SK-N-SH (cell line): ENCODE results near the gene POP5. TPM values are rescaled to one million over a fixed set of nuclear protein-coding genes. Genes with fewer than 3 reads are reported as not detected.

ENCODE experiments used
- CTCF ChIA-PET: fragments of 300-600, 350-600 bp; formaldehyde crosslinking; extraction: SDS; loops from one replicate; lab custom pipeline; 2021; lab: Yijun Ruan, JAX
- POLR2A ChIA-PET: fragments of 350-600 bp; sonication (Branson Sonifier 250); formaldehyde crosslinking; extraction: SDS; loops from one replicate; lab custom pipeline; 2020; ENCODE audit warnings: antibody characterized with exemption, inconsistent platforms; lab: Yijun Ruan, JAX
- DNase-seq: peaks from one replicate; pipeline ENCODE4 v3.0.0; 2012
- H2AFZ ChIP-seq: fragments of 200-600 bp; sonication (generic); 2 replicates; pipeline ENCODE4 v1.8.1; 2016; ENCODE audit warnings: antibody characterized with exemption, mild to moderate bottlenecking, low read depth
- H3F3A ChIP-seq: fragments of 200-600 bp; sonication (generic); replicated peaks from 2 replicates; pipeline ENCODE3; 2016; ENCODE audit warnings: antibody characterized with exemption, mild to moderate bottlenecking; ENCODE audit not compliant: insufficient read depth
- H3K27ac ChIP-seq, 2 experiments: fragments of 200-500 bp in 1 of 2; fragments of 200-600 bp in 1 of 2; sonication (Bioruptor generic) in 1 of 2; sonication (generic), shearing (Covaris generic) in 1 of 2; 2 replicates each; pipeline versions ENCODE4 v1.5.1 to v1.6.1; 2014 to 2016; ENCODE audit warnings: low read depth in 2 of 2, inconsistent platforms in 1 of 2, low read length in 1 of 2, mild to moderate bottlenecking in 1 of 2, mixed read lengths in 1 of 2
- H3K27me3 ChIP-seq: fragments of 200-600 bp; sonication (generic), shearing (Covaris generic); 2 replicates; pipeline ENCODE4 v1.6.1; 2016; ENCODE audit warnings: mixed run types; ENCODE audit not compliant: insufficient read depth
- H3K36me3 ChIP-seq, 2 experiments: fragments of 200-500 bp in 1 of 2; fragments of 200-600 bp in 1 of 2; sonication (Bioruptor generic) in 1 of 2; sonication (generic) in 1 of 2; replicated peaks in 1 of 2; 2 replicates each; pipeline versions ENCODE3 to v1.5.1; 2014 to 2016; ENCODE audit warnings: low read length in 1 of 2, mild to moderate bottlenecking in 1 of 2; ENCODE audit not compliant: insufficient read depth in 2 of 2, control insufficient read depth in 1 of 2
- H3K4me1 ChIP-seq, 2 experiments: fragments of 200-500 bp in 1 of 2; fragments of 200-600 bp in 1 of 2; sonication (Bioruptor generic) in 1 of 2; sonication (generic), shearing (Covaris generic) in 1 of 2; 2 replicates each; pipeline versions ENCODE4 v1.5.1 to v1.6.1; 2014 to 2016; ENCODE audit warnings: low read depth in 1 of 2, low read length in 1 of 2, mixed run types in 1 of 2; ENCODE audit not compliant: insufficient read depth in 2 of 2, control insufficient read depth in 1 of 2
- H3K4me2 ChIP-seq: fragments of 200-600 bp; sonication (generic), shearing (Covaris generic); 2 replicates; pipeline ENCODE4 v1.6.1; 2017; ENCODE audit warnings: mixed run types
- H3K4me3 ChIP-seq, 2 experiments: fragments of 200-500 bp in 1 of 2; fragments of 200-600 bp in 1 of 2; sonication (Bioruptor generic) in 1 of 2; sonication (generic), shearing (Covaris generic) in 1 of 2; 2 replicates each; pipeline versions ENCODE4 v1.5.1 to v1.8.1; 2014 to 2016; ENCODE audit warnings: low read depth in 2 of 2, inconsistent platforms in 1 of 2, low read length in 1 of 2, mild to moderate bottlenecking in 1 of 2, mixed read lengths in 1 of 2, moderate library complexity in 1 of 2
- H3K79me2 ChIP-seq: fragments of 200-600 bp; sonication (generic); 2 replicates; pipeline ENCODE4 v1.8.1; 2017; ENCODE audit warnings: mild to moderate bottlenecking; ENCODE audit not compliant: insufficient read depth
- H3K9ac ChIP-seq: fragments of 200-600 bp; sonication (generic); 2 replicates; pipeline ENCODE4 v1.6.1; 2017; ENCODE audit warnings: mixed run types
- H3K9me2 ChIP-seq: fragments of 200-600 bp; sonication (generic); 2 replicates; pipeline ENCODE4 v1.6.1; 2017; ENCODE audit warnings: mixed run types
- H3K9me3 ChIP-seq: fragments of 200-600 bp; sonication (generic); 2 replicates; pipeline ENCODE4 v1.6.1; 2017; ENCODE audit warnings: mixed run types, mild to moderate bottlenecking, moderate library complexity
- H4K20me1 ChIP-seq: fragments of 200-600 bp; sonication (generic); 2 replicates; pipeline ENCODE4 v1.6.1; 2017; ENCODE audit warnings: mild to moderate bottlenecking, mixed run types; ENCODE audit not compliant: insufficient read depth
- CHD2 ChIP-seq: fragments of 150-350 bp; IDR thresholded peaks from 2 replicates; pipeline ENCODE4 v1.6.1; 2018; ENCODE audit warnings: low read length; ENCODE audit not compliant: partially characterized antibody
- EZH2phosphoT487 ChIP-seq: fragments of 200-600 bp; sonication (generic); IDR thresholded peaks from 2 replicates; pipeline ENCODE4 v1.6.1; 2017; ENCODE audit warnings: low read depth, mixed run types, mild to moderate bottlenecking, antibody characterized with exemption, moderate library complexity, borderline replicate concordance
- GATA2 ChIP-seq: sonication (generic); formaldehyde crosslinking; IDR thresholded peaks from 2 replicates; pipeline ENCODE4 v1.5.0; 2020; ENCODE audit warnings: mild to moderate bottlenecking, missing genetic modification reagents
- MEF2A ChIP-seq: IDR thresholded peaks from 2 replicates; pipeline ENCODE4 v1.4.0; 2012; ENCODE audit warnings: low read depth, borderline replicate concordance
- RAD21 ChIP-seq: IDR thresholded peaks from 2 replicates; pipeline ENCODE4 v1.6.1; 2012; ENCODE audit warnings: mild to moderate bottlenecking, low read length
- RCOR1 ChIP-seq: fragments of 150-350 bp; IDR thresholded peaks from 2 replicates; pipeline ENCODE4 v1.6.1; 2017; ENCODE audit warnings: antibody characterized with exemption, low read length
- SIN3A ChIP-seq: IDR thresholded peaks from 2 replicates; pipeline ENCODE4 v1.6.1; 2012; ENCODE audit warnings: low read depth, mild to moderate bottlenecking, low read length, moderate library complexity, borderline replicate concordance
- TAF1 ChIP-seq: IDR thresholded peaks from 2 replicates; pipeline ENCODE4 v1.6.1; 2012; ENCODE audit warnings: low read depth, mild to moderate bottlenecking, low read length, moderate library complexity, borderline replicate concordance
- TEAD4 ChIP-seq: IDR thresholded peaks from 2 replicates; pipeline ENCODE4 v1.4.0; 2012; ENCODE audit warnings: mild to moderate bottlenecking, borderline replicate concordance; ENCODE audit not compliant: insufficient read depth
- YY1 ChIP-seq: IDR thresholded peaks from 2 replicates; pipeline ENCODE4 v1.4.0; 2012; ENCODE audit warnings: low read depth, mild to moderate bottlenecking
- WGBS: methylation state at CpG from one replicate; pipeline ENCODE4 v1.1.6; 2017; ENCODE audit warnings: low lambda C conversion rate; 5-methylcytosine and 5-hydroxymethylcytosine counted together
- polyA plus RNA-seq, 3 experiments: library from polyadenylated mRNA; depleted of rRNA; stranded (reverse); fragments of >200 nt; gene quantifications; 2 replicates each; pipeline ENCODE4 v1.2.3, GENCODE V29; 2012
- TF ChIP-seq, protein P1 (sequence below): IDR thresholded peaks from 2 replicates; pipeline ENCODE4 v1.4.0; 2012; ENCODE audit warnings: low read depth
- TF ChIP-seq, protein P2 (sequence below): IDR thresholded peaks from 2 replicates; pipeline ENCODE4; 2012
- TF ChIP-seq, protein P3 (sequence below): IDR thresholded peaks from 2 replicates; pipeline ENCODE4 v1.4.0; 2012; ENCODE audit warnings: low read depth, borderline replicate concordance
- TF ChIP-seq, protein P4 (sequence below): IDR thresholded peaks from 2 replicates; pipeline ENCODE4 v1.6.1; 2012; ENCODE audit warnings: mild to moderate bottlenecking, low read depth, low read length, moderate library complexity

Gene POP5
- polyA plus RNA-seq, 1 of the 3 experiments (the other 2 are of a cell fraction) = 129 TPM

DNA sequence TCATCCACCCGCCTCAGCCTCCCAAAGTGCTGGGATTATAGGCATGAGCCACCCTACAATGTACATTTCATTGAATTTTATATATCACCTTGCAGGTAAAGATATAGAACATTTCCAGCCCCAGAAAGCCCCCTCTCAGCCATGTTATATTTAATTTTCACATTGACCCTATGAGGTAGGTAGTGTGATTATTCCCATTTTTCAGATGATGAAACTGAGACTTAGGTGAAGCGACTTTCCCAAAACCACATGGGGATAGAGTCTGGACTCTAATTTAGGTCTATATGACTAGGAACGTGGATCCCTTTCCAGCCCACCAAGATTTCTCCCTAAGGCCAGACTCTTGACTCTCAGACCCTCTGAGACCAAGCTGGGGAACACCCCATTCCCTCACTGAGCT is 15.7 kb upstream of the POP5 start:
- no peak overlapping the region for H3K9ac ChIP-seq
- ChIA-PET CTCF (interaction anchor here (1.2 to 1.9 kb wide), 3 partner anchors 14 to 513 kb away, joined by 3 to 7 read pairs (median 3); no protein-coding TSS in a partner anchor), POLR2A (no interaction called here)
- H3K9me2 ChIP-seq = no peaks in the 10 kb centered on the region
- 70% methylated on average over 3 of the region's 3 CpGs for WGBS
- no peaks in the 10 kb centered on the region for H3K36me3 ChIP-seq
- no peaks in the 10 kb centered on the region for H3K9me3 ChIP-seq
- H2AFZ ChIP-seq = no peak overlapping the region
- H3K4me3 ChIP-seq = no peak overlapping the region
- H3F3A ChIP-seq = no peaks in the 10 kb centered on the region
- H3K27ac ChIP-seq = no peak overlapping the region
- TF ChIP-seq YY1 (no peak), CHD2 (no peak), RAD21 (no peak), SIN3A (no peak), GATA2 (CRISPR knock-in tag) (no peak), EZH2phosphoT487 (no peak), TEAD4 (no peak), MEF2A (no peak)
- TF ChIP-seq, protein P1, sequence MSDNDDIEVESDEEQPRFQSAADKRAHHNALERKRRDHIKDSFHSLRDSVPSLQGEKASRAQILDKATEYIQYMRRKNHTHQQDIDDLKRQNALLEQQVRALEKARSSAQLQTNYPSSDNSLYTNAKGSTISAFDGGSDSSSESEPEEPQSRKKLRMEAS = no peak
- TF ChIP-seq, protein P2, sequence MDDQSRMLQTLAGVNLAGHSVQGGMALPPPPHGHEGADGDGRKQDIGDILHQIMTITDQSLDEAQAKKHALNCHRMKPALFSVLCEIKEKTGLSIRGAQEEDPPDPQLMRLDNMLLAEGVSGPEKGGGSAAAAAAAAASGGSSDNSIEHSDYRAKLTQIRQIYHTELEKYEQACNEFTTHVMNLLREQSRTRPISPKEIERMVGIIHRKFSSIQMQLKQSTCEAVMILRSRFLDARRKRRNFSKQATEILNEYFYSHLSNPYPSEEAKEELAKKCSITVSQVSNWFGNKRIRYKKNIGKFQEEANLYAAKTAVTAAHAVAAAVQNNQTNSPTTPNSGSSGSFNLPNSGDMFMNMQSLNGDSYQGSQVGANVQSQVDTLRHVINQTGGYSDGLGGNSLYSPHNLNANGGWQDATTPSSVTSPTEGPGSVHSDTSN = no peak
- TF ChIP-seq, protein P3, sequence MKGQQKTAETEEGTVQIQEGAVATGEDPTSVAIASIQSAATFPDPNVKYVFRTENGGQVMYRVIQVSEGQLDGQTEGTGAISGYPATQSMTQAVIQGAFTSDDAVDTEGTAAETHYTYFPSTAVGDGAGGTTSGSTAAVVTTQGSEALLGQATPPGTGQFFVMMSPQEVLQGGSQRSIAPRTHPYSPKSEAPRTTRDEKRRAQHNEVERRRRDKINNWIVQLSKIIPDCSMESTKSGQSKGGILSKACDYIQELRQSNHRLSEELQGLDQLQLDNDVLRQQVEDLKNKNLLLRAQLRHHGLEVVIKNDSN = no peak
- H4K20me1 ChIP-seq = no peaks in the 10 kb centered on the region
- no peak for DNase-seq
- no peaks in the 10 kb centered on the region; a peak in 1 of 4 replicates for H3K4me1 ChIP-seq
- H3K27me3 ChIP-seq = no peaks in the 10 kb centered on the region
- H3K4me2 ChIP-seq = no peak overlapping the region
- no peaks in the 10 kb centered on the region for H3K79me2 ChIP-seq

DNA sequence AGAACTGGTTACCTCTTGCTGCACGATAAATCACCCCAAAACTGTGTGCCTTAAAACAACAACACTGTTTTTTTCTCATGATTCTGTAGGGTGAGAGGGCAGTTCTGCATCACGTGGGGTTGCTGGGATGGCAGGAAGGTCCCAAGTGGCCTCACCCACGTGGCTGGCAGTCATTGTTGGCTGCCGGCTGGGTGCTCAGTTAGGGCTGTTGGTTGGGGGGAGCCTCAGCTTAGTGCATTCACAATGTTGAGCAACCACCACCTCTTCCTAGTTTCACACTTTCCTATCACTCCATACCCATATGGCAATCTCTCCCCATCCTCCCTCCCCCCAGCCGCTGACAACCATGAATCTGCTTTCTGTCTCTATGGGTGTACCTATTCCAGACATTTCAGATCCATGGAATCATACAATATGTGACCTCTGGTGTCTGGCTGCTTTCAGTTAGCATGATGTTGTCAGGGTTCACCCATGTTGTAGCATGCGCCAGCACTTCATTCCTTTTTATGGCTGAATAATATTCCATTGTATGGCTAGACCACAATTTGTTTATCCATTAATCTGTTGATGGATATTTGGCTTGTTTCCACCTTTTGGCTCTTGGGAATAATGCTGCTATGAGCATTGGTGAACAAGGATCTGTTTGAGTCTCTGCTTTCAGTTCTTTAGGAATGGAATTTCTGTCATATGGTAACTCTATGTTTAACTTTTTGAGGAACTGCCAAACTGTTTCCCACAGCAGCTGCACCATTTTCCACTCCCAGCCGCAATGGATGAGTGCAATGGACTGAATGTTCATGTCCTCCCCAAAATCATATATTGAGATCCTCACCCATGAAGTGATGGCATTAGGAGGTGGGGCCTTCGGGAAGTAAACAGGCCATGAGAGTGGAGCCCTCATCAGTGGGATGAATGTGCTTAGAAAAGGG is 11.2 kb upstream of the POP5 start:
- TF ChIP-seq RCOR1 (no peak), TAF1 (no peak)
- TF ChIP-seq, protein P4, sequence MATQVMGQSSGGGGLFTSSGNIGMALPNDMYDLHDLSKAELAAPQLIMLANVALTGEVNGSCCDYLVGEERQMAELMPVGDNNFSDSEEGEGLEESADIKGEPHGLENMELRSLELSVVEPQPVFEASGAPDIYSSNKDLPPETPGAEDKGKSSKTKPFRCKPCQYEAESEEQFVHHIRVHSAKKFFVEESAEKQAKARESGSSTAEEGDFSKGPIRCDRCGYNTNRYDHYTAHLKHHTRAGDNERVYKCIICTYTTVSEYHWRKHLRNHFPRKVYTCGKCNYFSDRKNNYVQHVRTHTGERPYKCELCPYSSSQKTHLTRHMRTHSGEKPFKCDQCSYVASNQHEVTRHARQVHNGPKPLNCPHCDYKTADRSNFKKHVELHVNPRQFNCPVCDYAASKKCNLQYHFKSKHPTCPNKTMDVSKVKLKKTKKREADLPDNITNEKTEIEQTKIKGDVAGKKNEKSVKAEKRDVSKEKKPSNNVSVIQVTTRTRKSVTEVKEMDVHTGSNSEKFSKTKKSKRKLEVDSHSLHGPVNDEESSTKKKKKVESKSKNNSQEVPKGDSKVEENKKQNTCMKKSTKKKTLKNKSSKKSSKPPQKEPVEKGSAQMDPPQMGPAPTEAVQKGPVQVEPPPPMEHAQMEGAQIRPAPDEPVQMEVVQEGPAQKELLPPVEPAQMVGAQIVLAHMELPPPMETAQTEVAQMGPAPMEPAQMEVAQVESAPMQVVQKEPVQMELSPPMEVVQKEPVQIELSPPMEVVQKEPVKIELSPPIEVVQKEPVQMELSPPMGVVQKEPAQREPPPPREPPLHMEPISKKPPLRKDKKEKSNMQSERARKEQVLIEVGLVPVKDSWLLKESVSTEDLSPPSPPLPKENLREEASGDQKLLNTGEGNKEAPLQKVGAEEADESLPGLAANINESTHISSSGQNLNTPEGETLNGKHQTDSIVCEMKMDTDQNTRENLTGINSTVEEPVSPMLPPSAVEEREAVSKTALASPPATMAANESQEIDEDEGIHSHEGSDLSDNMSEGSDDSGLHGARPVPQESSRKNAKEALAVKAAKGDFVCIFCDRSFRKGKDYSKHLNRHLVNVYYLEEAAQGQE = no peak
- no peaks in the 10 kb centered on the region for H3K9me3 ChIP-seq
- ChIA-PET POLR2A (no interaction called here), CTCF (interaction anchor here (0.9 to 1.5 kb wide), 3 partner anchors 8 to 56 kb away, joined by 3 to 4 read pairs (median 3); no protein-coding TSS in a partner anchor)
- no peaks in the 10 kb centered on the region for H4K20me1 ChIP-seq
- H3K27me3 ChIP-seq = no peaks in the 10 kb centered on the region
- H3K9ac ChIP-seq = no peak overlapping the region
- no peak for DNase-seq
- no peaks in the 10 kb centered on the region for H3K4me1 ChIP-seq
- H3F3A ChIP-seq = no peaks in the 10 kb centered on the region
- no peak overlapping the region for H3K27ac ChIP-seq
- H3K4me2 ChIP-seq = no peak overlapping the region
- 72% methylated on average over 8 of the region's 8 CpGs for WGBS
- H2AFZ ChIP-seq = no peak overlapping the region
- no peaks in the 10 kb centered on the region for H3K79me2 ChIP-seq
- no peaks in the 10 kb centered on the region for H3K36me3 ChIP-seq
- no peaks in the 10 kb centered on the region for H3K9me2 ChIP-seq
- H3K4me3 ChIP-seq = no peak overlapping the region
